ENCODE measurements around the gene ABCG2. TPM values are rescaled to one million over a fixed set of nuclear protein-coding genes. Genes with fewer than 3 reads are reported as not detected.

Gene ABCG2
- total RNA-seq, 3 donors from 2014 or later = 0.24 to 0.71 (median 0.49) TPM

- DNase-seq = no peak
- Mint-ChIP-seq H3K4me1 (ENCODE audit: low read depth) (no peaks in the 10 kb centered on the region), H3K4me3 (no peak overlapping the region), H3K27me3 (ENCODE audit: low read depth) (peaks cover 2% of the 10 kb centered on the region), H3K36me3 (ENCODE audit: insufficient read depth) (no peaks in the 10 kb centered on the region), H3K9me3 (no peaks in the 10 kb centered on the region)
- no peak for ATAC-seq
Observed at GRCh38 chr4:88091378-88091777, 67.1 kb downstream of the ABCG2 start.

- no peaks in the 10 kb centered on the region for H3K4me1 Mint-ChIP-seq (ENCODE audit: low read depth)
- DNase-seq = no peak
- H3K27me3 Mint-ChIP-seq (ENCODE audit: low read depth) = peaks cover 2% of the 10 kb centered on the region
- H3K36me3 Mint-ChIP-seq (ENCODE audit: insufficient read depth) = no peaks in the 10 kb centered on the region
- no peaks in the 10 kb centered on the region for H3K9me3 Mint-ChIP-seq
- ATAC-seq = no peak
- H3K4me3 Mint-ChIP-seq = no peak overlapping the region
Observed at GRCh38 chr4:88090898-88091297, 67.5 kb downstream of the ABCG2 start.

- ATAC-seq (no peak), DNase-seq (no peak)
- Mint-ChIP-seq H3K27me3 (ENCODE audit: low read depth) (peaks cover 2% of the 10 kb centered on the region), H3K4me1 (ENCODE audit: low read depth) (no peaks in the 10 kb centered on the region), H3K36me3 (ENCODE audit: insufficient read depth) (no peaks in the 10 kb centered on the region), H3K9me3 (no peaks in the 10 kb centered on the region), H3K4me3 (no peak overlapping the region)
Observed at GRCh38 chr4:88087004-88087403, 71.4 kb downstream of the ABCG2 start.

GRCh38 chr4:88080626-88081025 is 77.8 kb downstream of the ABCG2 start:
- Mint-ChIP-seq H3K36me3 (ENCODE audit: insufficient read depth) (peaks cover 7% of the 10 kb centered on the region), H3K9me3 (no peaks in the 10 kb centered on the region), H3K4me3 (no peak overlapping the region), H3K4me1 (ENCODE audit: low read depth) (no peaks in the 10 kb centered on the region), H3K27me3 (ENCODE audit: low read depth) (no peaks in the 10 kb centered on the region)
- DNase-seq (no peak), ATAC-seq (no peak)

GRCh38 chr4:88078579-88078978 is 79.9 kb downstream of the ABCG2 start:
- ATAC-seq = no peak
- Mint-ChIP-seq H3K36me3 (ENCODE audit: insufficient read depth) (peaks cover 16% of the 10 kb centered on the region), H3K27me3 (ENCODE audit: low read depth) (no peaks in the 10 kb centered on the region), H3K4me3 (no peak overlapping the region), H3K4me1 (ENCODE audit: low read depth) (no peaks in the 10 kb centered on the region), H3K9me3 (no peaks in the 10 kb centered on the region)
- DNase-seq = no peak

GRCh38 chr4:88077911-88078524 is 80.4 kb downstream of the ABCG2 start:
- Mint-ChIP-seq H3K4me1 (ENCODE audit: low read depth) (no peaks in the 10 kb centered on the region), H3K36me3 (ENCODE audit: insufficient read depth) (peaks cover 16% of the 10 kb centered on the region), H3K4me3 (no peak overlapping the region), H3K27me3 (ENCODE audit: low read depth) (no peaks in the 10 kb centered on the region), H3K9me3 (no peaks in the 10 kb centered on the region)
- ATAC-seq (no peak), DNase-seq (no peak)

- DNase-seq = no peak
- peaks cover 30% of the 10 kb centered on the region for H3K36me3 Mint-ChIP-seq (ENCODE audit: insufficient read depth)
- H3K4me3 Mint-ChIP-seq = no peak overlapping the region
- ATAC-seq = no peak
- no peaks in the 10 kb centered on the region for H3K4me1 Mint-ChIP-seq (ENCODE audit: low read depth)
- peaks cover 9% of the 10 kb centered on the region for H3K9me3 Mint-ChIP-seq
- H3K27me3 Mint-ChIP-seq (ENCODE audit: low read depth) = no peaks in the 10 kb centered on the region
Observed at GRCh38 chr4:88075336-88075735, 83.1 kb downstream of the ABCG2 start.

- no peak for DNase-seq
- Mint-ChIP-seq H3K27me3 (ENCODE audit: low read depth) (no peaks in the 10 kb centered on the region), H3K36me3 (ENCODE audit: insufficient read depth) (peaks cover 52% of the 10 kb centered on the region), H3K9me3 (peaks cover 16% of the 10 kb centered on the region), H3K4me1 (ENCODE audit: low read depth) (no peaks in the 10 kb centered on the region), H3K4me3 (no peak overlapping the region)
- ATAC-seq = no peak
Observed at GRCh38 chr4:88070031-88070430, 88.4 kb downstream of the ABCG2 start.

GRCh38 chr4:88064410-88064809 is 94.0 kb downstream of the ABCG2 start:
- Mint-ChIP-seq H3K9me3 (peaks cover 6% of the 10 kb centered on the region), H3K4me3 (no peak overlapping the region), H3K4me1 (ENCODE audit: low read depth) (no peaks in the 10 kb centered on the region), H3K36me3 (ENCODE audit: insufficient read depth) (peaks cover 29% of the 10 kb centered on the region), H3K27me3 (ENCODE audit: low read depth) (no peaks in the 10 kb centered on the region)
- DNase-seq (no peak), ATAC-seq (no peak)

- H3K27me3 Mint-ChIP-seq (ENCODE audit: low read depth) = no peaks in the 10 kb centered on the region
- no peak for ATAC-seq
- H3K4me1 Mint-ChIP-seq (ENCODE audit: low read depth) = no peaks in the 10 kb centered on the region
- peaks cover 25% of the 10 kb centered on the region for H3K36me3 Mint-ChIP-seq (ENCODE audit: insufficient read depth)
- DNase-seq = no peak
- no peak overlapping the region for H3K4me3 Mint-ChIP-seq
- peaks cover 6% of the 10 kb centered on the region for H3K9me3 Mint-ChIP-seq
Observed at GRCh38 chr4:88063634-88064296, 94.7 kb downstream of the ABCG2 start.

- ATAC-seq (no peak), DNase-seq (no peak)
- Mint-ChIP-seq H3K4me3 (no peak overlapping the region), H3K4me1 (ENCODE audit: low read depth) (no peaks in the 10 kb centered on the region), H3K36me3 (ENCODE audit: insufficient read depth) (peaks cover 25% of the 10 kb centered on the region), H3K27me3 (ENCODE audit: low read depth) (no peaks in the 10 kb centered on the region), H3K9me3 (peaks cover 4% of the 10 kb centered on the region)
Observed at GRCh38 chr4:88062843-88063242, 95.6 kb downstream of the ABCG2 start.

- DNase-seq (no peak), ATAC-seq (no peak)
- Mint-ChIP-seq H3K4me3 (no peak overlapping the region), H3K27me3 (ENCODE audit: low read depth) (no peaks in the 10 kb centered on the region), H3K9me3 (no peaks in the 10 kb centered on the region), H3K36me3 (ENCODE audit: insufficient read depth) (peaks cover 21% of the 10 kb centered on the region), H3K4me1 (ENCODE audit: low read depth) (no peaks in the 10 kb centered on the region)
Observed at GRCh38 chr4:88062311-88062710, 96.1 kb downstream of the ABCG2 start.

GRCh38 chr4:88060431-88060830 is 98.0 kb downstream of the ABCG2 start:
- DNase-seq (no peak), ATAC-seq (no peak)
- Mint-ChIP-seq H3K27me3 (ENCODE audit: low read depth) (no peaks in the 10 kb centered on the region), H3K9me3 (no peaks in the 10 kb centered on the region), H3K4me1 (ENCODE audit: low read depth) (no peaks in the 10 kb centered on the region), H3K36me3 (ENCODE audit: insufficient read depth) (peaks cover 15% of the 10 kb centered on the region), H3K4me3 (no peak overlapping the region)

GRCh38 chr4:88059766-88060165 is 98.7 kb downstream of the ABCG2 start:
- ATAC-seq (no peak), DNase-seq (no peak)
- H3K27me3 Mint-ChIP-seq (ENCODE audit: low read depth) = no peaks in the 10 kb centered on the region
- H3K4me1 Mint-ChIP-seq (ENCODE audit: low read depth) = no peaks in the 10 kb centered on the region
- no peak overlapping the region for H3K4me3 Mint-ChIP-seq
- no peaks in the 10 kb centered on the region for H3K9me3 Mint-ChIP-seq
- peaks cover 11% of the 10 kb centered on the region for H3K36me3 Mint-ChIP-seq (ENCODE audit: insufficient read depth)

- no peak for DNase-seq
- no peak for ATAC-seq
- H3K4me1 Mint-ChIP-seq (ENCODE audit: low read depth) = no peaks in the 10 kb centered on the region
- no peaks in the 10 kb centered on the region for H3K9me3 Mint-ChIP-seq
- no peaks in the 10 kb centered on the region for H3K27me3 Mint-ChIP-seq (ENCODE audit: low read depth)
- H3K36me3 Mint-ChIP-seq (ENCODE audit: insufficient read depth) = peaks cover 10% of the 10 kb centered on the region
- no peak overlapping the region for H3K4me3 Mint-ChIP-seq
Observed at GRCh38 chr4:88058295-88058694, 100.1 kb downstream of the ABCG2 start.

All from activated T-cell treated with anti-CD3 and anti-CD28 coated beads, Interleukin-2, amount 50 U/mL, for 4 hours (primary cell).